HG03439 (cell line): Measurements from ENCODE around the gene PACS2.

ENCODE experiments used
- ATAC-seq: cut with Tn5 transposase; IDR thresholded peaks from one replicate; pipeline ENCODE4 v1.9.1; 2021; ENCODE audit warnings: mild to moderate bottlenecking, moderate library complexity; ENCODE audit not compliant: unreplicated experiment

PACS2 gene

GRCh38 chr14:105419195-105420091 lies 104.9 kb downstream of the PACS2 start, which contains the start of gene MTA1:
Gene MTA1, plus strand, starts transcription at chr14:105419827. Its CDS starts 209 bp downstream, at chr14:105420036.
- ATAC-seq, result no peak

DNA sequence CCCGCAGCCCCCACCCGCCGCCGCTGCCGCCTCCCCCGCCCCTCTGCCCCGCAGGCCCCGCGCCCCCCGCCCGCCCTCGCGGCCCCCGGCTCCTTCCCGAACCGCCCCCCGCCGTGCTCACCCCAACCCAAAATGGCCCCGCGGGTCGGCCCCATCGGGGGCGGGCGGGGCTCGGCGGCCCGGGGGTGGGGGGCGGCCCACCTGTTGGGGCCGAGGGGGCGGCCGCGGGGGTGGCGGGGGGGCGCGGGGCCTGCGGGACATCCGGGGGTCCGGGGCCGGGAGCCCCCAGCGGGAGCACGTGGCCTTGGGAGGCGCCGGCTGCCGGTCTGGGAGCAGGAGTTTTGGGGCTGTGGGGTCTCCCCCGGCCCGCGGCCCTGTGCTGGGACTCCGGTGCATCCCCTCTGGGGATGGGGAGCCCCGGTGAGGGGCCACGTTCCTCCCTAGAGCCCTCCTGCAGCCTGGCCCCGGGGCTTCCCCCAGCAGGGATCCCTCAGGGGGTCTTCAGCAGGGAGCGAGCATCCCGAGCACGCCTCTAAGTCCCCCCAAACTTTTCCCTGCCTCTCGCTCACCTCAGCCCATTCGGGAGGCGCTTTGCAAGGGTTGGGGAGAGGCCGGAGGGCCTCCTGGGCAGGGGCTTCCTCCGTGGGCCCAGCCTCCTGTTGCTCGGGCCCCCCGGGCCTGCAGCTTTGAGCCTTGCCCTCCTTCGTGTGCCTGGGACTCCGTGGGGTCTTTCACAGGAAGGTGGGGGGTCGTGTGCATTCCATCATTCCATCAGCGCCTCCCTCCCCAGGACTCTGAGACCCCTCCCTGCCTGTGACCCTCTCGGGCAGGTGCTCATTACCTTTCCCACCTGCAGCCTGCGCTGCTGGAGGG lies 105.8 kb downstream of the PACS2 start:
- ATAC-seq, result no peak

DNA sequence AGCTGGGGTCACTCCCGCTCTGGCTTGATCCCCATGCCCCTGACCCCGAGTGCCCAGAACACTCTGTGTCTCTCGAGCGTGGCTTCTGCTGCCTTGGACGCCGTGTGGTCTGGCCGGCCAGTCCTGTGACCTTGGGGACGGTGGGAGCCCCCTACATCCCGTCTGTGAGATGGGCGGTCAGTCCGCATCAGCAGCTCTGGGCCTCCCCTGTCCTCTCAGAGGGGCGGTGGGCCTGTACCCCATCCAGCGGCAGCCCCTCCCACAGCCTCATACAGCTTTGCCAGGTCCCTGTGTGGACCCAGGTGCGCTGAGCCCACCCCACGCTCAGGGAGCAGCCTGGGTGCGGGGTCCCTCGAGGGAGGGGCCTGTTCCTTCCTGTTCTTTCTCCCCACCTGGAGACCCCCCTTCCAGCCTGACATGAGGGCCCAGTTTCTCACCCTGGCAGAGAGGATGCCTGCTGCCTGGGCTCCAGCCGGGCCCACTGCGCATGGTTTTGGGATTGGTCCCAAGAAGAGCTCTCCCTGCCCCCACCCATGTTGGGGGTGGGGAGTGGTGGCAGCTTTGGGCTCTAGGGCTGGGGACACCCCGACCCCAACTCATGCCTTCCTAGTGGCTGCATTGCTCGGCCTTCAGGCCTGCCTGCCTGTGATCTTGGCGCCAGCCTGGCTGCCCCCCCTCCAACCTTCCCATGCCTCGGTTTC lies 106.6 kb downstream of the PACS2 start:
- no peak for ATAC-seq

DNA sequence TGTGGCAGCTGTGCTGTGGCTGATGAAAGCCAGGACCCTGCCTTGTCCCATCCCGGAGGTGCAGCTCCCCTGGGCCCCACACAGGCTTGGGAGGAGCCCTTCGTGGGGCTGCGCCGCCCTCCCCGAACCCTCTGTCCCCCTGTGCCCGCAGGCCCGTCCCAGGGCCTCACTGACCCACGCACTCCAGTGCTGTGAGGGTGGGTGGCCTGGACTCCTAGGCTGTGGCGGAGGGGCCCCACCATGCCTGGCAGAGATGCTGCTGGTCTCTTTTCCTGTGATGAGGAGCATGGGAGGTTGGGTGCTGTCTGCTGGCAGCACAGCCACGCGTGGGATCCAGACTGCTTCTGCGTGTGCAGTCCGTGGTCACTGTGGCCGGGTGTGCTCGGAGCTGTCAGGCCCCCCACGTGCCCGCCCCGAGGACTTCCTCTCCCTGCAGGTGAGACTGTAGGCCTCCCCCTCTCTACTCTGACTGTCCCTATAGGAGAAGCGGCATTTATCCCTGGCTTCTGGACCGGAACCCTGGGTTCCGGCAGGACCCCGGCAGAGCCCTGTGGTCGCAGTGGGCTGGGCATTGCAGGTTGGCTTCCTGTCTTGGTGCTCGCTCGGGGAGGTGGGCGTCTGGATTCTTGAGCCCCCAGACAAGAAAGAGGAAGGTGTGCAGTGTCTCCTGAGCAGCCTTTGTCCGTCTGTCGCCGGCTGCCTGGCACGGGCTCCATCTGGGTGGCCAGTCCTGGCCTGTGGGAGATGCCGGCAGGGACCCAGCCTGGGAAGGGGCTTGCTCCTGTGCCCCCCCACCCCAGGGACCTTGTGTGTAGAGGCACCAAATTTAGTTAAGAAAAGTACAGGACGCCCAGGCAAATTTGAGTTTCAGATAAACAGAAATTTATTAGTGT lies 107.4 kb downstream of the PACS2 start:
- ATAC-seq, result no peak

DNA sequence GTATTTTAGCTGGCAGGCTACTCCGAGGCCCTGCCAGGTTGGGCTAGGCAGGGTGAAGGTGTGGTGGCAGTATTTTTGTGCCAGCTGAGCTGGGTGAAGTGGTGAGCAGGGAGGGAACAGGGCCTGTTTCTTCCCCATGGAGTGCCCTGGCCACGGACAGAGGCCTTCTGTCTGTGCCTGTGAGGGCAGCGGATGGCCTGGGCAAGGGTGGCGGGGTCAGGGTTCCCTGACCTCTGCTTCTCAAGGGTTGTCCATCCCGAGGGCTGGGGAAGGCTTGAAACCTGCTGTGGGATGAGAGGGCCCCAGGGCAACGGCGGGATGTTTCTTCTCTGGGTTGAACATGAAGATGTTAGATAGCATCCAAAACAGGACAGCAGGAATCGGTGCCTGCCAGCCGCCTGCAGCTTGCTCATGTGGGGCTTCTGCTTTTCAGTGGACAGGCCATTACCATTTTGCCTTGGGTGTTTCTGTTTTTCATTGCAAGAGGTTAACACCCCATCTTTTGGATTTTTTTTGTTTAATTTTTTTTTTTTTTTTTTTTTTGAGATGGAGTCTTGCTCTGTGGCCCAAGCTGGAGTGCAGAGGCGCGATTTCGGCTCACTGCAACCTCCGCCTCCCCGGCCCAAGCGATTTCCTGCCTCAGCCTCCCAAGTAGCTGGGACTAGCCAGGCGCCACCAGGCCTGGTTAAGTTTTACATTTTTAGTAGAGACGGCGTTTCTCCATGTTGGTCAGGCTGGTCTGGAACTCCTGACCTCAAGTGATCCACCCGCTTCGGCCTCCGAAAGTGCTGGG lies 108.3 kb downstream of the PACS2 start:
- ATAC-seq, result no peak

- no peak for ATAC-seq
Observed at GRCh38 chr14:105423488-105424195, 109.1 kb downstream of the PACS2 start.

DNA sequence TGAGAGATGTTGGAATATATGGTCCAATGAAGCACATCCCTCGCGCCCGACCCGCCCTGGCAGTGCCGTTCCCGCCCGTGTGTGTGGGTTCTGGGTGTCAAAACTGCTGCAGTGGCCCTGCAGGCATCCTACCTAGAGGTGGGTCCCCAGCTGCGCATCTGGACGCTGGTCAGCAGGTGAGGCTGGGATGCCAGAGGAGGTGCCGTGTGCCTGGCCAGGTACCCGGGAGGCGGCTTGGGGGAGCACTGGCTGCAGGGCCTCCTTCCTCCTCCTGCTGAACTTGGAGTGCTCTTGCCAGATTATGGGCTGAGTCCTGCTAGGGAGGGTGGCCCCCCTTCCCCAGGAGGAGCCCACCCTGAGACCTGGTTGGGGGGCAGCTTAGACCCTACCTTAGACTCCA lies 110.3 kb downstream of the PACS2 start:
- no peak for ATAC-seq

GRCh38 chr14:105425823-105426247 lies 111.3 kb downstream of the PACS2 start:
- ATAC-seq, result no peak

- ATAC-seq, result no peak
Observed at GRCh38 chr14:105426416-105427130, 112.0 kb downstream of the PACS2 start.

- ATAC-seq, result no peak
Observed at GRCh38 chr14:105427412-105427811, 112.9 kb downstream of the PACS2 start.

GRCh38 chr14:105427936-105428485 lies 113.5 kb downstream of the PACS2 start:
- no peak for ATAC-seq

- ATAC-seq, result no peak
Observed at GRCh38 chr14:105430042-105430441, 115.5 kb downstream of the PACS2 start.

DNA sequence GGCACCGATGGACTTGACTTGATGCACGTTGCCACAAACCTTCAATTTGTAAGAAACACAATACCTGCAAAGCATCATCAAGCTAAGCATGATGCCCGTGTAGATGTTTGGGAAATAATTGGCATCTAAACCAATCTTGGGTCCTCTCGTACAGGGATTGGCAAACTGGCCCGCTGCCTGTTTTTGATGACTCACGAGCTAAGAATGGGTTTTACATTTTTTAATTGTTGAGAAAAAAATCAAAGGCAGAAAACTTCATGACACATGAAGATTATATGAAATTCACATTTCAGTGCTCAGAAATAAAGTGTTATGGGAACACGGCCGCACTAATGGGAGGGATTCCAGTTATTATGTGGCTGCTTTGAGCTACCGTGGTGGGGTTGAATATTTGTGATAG lies 116.0 kb downstream of the PACS2 start:
- ATAC-seq, result no peak

DNA sequence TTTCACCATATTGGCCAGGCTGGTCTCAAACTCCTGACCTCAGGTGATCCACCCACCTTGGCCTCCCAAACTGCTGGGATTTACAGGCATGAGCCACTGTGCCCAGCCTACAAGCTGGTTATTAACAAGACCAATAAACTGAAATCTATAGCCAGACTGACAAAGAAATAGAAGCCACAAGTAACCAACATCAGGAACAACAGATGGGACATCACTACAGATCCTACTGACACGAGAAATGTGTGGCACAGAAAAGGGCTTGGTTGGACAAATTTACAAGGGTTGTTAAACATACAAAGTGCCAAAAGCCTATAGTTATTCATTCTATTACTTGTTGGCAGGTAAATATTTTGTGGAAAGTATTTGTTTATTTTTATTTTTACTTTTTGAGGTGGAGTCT lies 116.7 kb downstream of the PACS2 start:
- ATAC-seq, result no peak

DNA sequence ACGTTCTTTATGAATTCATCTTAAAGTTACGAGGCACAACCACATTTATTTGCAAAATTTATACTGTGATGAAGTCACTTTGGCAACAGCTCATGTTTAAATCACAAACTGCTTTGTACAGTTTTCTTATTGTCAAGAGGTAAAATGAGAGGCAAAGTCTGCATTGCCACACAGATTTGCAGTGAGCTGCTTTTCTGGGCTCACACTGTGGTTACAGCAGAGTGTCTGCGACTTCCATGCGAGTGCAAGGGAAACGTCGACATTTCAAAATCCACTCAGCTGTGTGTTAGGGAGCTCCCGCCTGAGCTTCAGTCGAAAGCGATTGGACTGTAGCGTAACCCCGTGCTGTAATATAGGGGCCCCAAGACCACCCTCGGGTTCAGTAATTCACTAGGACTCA lies 118.1 kb downstream of the PACS2 start:
- ATAC-seq, result no peak

DNA sequence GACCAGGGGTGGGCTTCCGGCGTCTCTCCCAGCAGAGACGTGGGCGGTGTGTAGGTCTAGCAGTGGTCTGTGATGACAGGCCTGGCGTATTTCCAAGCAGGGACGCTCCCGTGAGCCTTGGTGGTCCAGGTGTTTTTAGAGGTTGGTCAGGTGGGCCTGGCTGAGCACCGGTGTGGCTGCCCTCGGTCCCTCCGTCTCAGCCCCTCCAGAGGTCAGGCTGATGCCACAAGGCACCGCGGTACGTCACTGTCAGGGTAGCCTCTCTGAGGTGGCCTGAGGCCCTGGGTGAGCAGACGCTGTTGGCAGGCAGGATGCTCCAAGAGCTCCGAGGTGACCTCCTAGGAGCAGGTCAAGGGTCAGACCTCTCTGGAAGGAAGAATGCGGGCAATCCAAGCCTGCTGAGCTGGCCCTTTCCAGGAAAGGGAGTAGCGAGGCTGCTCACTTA lies 118.6 kb downstream of the PACS2 start:
- ATAC-seq, result no peak

- ATAC-seq, result no peak
Observed at GRCh38 chr14:105436402-105436801, 121.9 kb downstream of the PACS2 start.
